ENCODE measurements around the gene RNF40. TPM values are rescaled to one million over a fixed set of nuclear protein-coding genes. Genes with fewer than 3 reads are reported as not detected.

RNF40 gene
- total RNA-seq, 4 donors from 2014 or later: 55.3 to 105 (median 77.8) TPM

DNA sequence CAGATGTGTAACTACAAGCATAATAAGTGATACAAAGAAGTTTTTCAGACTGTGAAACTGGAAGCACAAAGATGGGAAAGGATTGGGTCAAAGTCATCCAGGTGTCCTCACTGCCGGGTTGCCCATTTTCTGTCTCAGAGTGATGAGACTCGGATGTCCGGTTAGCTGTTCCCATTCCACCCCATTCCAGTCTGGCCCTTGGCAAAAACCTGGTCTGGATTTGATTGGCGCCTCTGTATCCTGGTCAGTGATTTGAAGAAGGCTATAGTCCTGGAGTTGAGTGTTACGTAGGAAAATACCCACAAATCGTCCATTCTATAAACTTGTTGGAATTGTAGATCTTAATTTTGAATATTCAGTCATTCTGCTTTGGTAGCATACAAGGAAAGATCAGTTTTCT, 33.8 kb upstream of the RNF40 start:
- H3K9me3 ChIP-seq: no peaks in the 10 kb centered on the region
- peak overlapping the region in 1 of 4 donors; percentile 55 for H3K27ac ChIP-seq
- H3K36me3 ChIP-seq: peaks cover 0 to 65% (median 29%) of the 10 kb centered on the region in 4 donors
- no peak overlapping the region for H3K4me3 ChIP-seq
- DNase-seq: no peak
- intact Hi-C loops (cut with DNase I; ENCODE audit: low total_unique reads): no loop called here
- peaks cover 4 to 38% (median 21%) of the 10 kb centered on the region in 4 donors for H3K4me1 ChIP-seq
- TF ChIP-seq POLR2A (IDR thresholded peaks at IDR 0.05) (no peak), POLR2AphosphoS5 (IDR thresholded peaks at IDR 0.05) (no peak), EP300 (IDR thresholded peaks at IDR 0.05; ENCODE audit: low read depth) (no peak)
- TF ChIP-seq, protein P1, sequence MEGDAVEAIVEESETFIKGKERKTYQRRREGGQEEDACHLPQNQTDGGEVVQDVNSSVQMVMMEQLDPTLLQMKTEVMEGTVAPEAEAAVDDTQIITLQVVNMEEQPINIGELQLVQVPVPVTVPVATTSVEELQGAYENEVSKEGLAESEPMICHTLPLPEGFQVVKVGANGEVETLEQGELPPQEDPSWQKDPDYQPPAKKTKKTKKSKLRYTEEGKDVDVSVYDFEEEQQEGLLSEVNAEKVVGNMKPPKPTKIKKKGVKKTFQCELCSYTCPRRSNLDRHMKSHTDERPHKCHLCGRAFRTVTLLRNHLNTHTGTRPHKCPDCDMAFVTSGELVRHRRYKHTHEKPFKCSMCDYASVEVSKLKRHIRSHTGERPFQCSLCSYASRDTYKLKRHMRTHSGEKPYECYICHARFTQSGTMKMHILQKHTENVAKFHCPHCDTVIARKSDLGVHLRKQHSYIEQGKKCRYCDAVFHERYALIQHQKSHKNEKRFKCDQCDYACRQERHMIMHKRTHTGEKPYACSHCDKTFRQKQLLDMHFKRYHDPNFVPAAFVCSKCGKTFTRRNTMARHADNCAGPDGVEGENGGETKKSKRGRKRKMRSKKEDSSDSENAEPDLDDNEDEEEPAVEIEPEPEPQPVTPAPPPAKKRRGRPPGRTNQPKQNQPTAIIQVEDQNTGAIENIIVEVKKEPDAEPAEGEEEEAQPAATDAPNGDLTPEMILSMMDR (IDR thresholded peaks at IDR 0.05): no peak
- in situ Hi-C loops (cut with MboI; ENCODE audit: low pct_ligation_motif_present in 1 of 4, low pct_unique_long_range_greater_than_20kb in 1 of 4, low sequenced_read_pairs in 3 of 4): no loop called here
- H3K27me3 ChIP-seq: no peaks in the 10 kb centered on the region
- 85 to 90% methylated on average over 3 to 6 of the region's 6 CpGs for WGBS, 2 donors (ENCODE audit: low coverage in 1 of 2)

DNA sequence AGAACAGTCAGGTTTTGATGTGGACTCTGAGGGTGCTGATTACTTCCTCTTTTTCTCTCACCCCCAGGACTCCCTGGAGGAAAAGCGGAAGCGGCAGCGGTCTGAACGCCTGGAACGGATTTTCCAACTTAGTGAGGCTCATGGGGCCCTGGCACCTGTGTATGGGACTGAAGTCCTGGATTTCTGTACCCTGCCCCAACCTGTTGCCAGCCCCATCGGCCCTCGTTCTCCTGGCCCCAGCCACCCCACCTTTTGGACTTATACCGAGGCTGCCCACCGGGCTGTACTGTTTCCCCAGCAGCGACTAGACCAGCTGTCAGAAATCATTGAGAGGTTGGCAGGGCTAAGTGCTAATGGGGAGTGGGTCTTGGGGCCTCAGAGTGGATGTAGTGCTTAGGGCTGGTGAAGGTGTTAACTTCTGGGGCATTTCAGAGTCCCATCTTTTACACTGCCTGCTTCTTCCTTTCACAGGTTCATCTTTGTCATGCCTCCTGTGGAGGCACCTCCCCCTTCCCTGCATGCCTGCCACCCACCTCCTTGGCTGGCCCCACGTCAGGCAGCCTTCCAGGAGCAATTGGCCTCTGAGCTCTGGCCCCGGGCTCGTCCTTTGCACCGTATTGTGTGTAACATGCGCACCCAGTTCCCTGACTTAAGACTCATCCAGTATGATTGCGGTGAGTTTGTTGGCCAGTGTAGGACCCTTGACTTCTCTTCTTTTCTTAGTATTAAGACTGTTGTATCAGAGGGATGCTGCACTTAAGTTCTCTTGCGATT, 33.0 kb upstream of the RNF40 start:
- peak overlapping the region; percentile 23 to 55 (median 42) for H3K27ac ChIP-seq
- H3K4me1 ChIP-seq: peaks cover 4 to 36% (median 21%) of the 10 kb centered on the region in 4 donors
- TF ChIP-seq EP300 (IDR thresholded peaks at IDR 0.05; ENCODE audit: low read depth): no peak
- TF ChIP-seq POLR2AphosphoS5 (IDR thresholded peaks at IDR 0.05): peak in 1 of 3 donors; percentile 16
- no peaks in the 10 kb centered on the region for H3K27me3 ChIP-seq
- intact Hi-C loops (cut with DNase I; ENCODE audit: low total_unique reads): no loop called here
- in situ Hi-C loops (cut with MboI; ENCODE audit: low pct_ligation_motif_present in 1 of 4, low pct_unique_long_range_greater_than_20kb in 1 of 4, low sequenced_read_pairs in 3 of 4): no loop called here
- no peak overlapping the region for H3K4me3 ChIP-seq
- WGBS, 2 donors (ENCODE audit: low coverage in 1 of 2): 59 to 70% methylated on average over 10 to 17 of the region's 17 CpGs
- H3K9me3 ChIP-seq: no peaks in the 10 kb centered on the region
- DNase-seq: peak; percentile 83
- H3K36me3 ChIP-seq: peaks cover 0 to 65% (median 29%) of the 10 kb centered on the region in 4 donors

DNA sequence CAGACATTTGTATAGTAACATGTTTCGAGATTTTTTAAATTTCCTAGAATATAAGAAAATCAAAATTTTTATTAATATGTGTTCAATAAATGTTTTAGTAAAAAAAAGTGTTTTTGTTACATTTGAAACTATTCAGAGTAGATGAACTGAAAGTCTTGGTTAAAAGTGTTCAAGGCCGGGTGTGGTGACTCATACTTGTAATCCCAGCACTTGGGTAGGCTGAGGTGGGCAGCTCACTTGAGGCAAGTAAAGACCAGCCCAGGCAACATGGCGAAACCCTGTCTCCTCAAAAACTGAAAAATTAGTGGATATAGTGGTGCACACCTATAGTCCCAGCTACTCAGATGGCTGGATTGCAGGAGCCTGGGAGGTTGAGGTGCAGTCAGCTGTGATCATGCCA, 30.7 kb upstream of the RNF40 start:
- DNase-seq: no peak
- in situ Hi-C loops (cut with MboI; ENCODE audit: low pct_ligation_motif_present in 1 of 4, low pct_unique_long_range_greater_than_20kb in 1 of 4, low sequenced_read_pairs in 3 of 4): no loop called here
- H3K4me3 ChIP-seq: no peak overlapping the region
- intact Hi-C loops (cut with DNase I; ENCODE audit: low total_unique reads): no loop called here
- no peaks in the 10 kb centered on the region for H3K27me3 ChIP-seq
- H3K4me1 ChIP-seq: peaks cover 0 to 13% (median 2%) of the 10 kb centered on the region in 4 donors
- peaks cover 0 to 77% (median 35%) of the 10 kb centered on the region in 4 donors for H3K36me3 ChIP-seq
- H3K9me3 ChIP-seq: no peaks in the 10 kb centered on the region
- 80 to 88% methylated on average over 2 to 3 of the region's 3 CpGs for WGBS, 2 donors (ENCODE audit: low coverage in 1 of 2)
- TF ChIP-seq POLR2A (IDR thresholded peaks at IDR 0.05) (no peak), EP300 (IDR thresholded peaks at IDR 0.05; ENCODE audit: low read depth) (no peak), POLR2AphosphoS5 (IDR thresholded peaks at IDR 0.05) (no peak)
- TF ChIP-seq, protein P1 (IDR thresholded peaks at IDR 0.05): no peak
- H3K27ac ChIP-seq: no peak overlapping the region

DNA sequence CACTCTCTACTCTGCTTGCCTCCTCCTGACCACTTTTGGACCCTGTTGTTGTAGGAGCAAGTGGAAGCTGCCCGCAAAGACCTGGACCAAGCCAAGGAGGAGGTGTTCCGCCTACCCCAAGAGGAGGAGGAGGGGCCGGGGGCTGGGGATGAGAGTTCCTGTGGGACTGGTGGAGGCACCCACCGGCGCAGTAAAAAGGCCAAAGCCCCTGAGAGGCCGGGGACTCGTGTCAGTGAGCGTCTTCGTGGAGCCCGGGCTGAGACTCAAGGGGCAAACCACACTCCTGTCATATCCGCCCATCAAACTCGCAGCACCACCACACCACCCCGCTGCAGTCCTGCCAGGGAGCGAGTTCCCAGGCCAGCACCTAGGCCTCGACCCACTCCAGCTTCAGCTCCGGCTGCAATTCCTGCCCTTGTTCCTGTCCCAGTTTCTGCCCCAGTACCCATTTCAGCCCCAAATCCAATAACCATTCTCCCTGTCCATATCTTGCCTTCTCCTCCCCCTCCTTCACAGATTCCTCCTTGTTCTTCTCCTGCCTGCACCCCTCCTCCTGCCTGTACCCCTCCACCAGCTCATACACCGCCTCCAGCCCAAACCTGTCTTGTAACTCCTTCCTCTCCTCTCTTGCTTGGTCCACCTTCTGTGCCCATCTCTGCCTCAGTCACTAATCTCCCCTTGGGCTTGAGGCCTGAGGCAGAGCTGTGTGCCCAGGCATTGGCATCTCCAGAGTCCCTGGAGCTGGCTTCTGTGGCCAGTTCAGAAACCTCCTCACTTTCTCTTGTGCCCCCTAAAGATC, 24.9 kb upstream of the RNF40 start:
- WGBS, 2 donors (ENCODE audit: low coverage in 1 of 2): 94 to 95% methylated on average over 13 to 17 of the region's 17 CpGs
- no peaks in the 10 kb centered on the region for H3K27me3 ChIP-seq
- TF ChIP-seq, protein P1 (IDR thresholded peaks at IDR 0.05): no peak
- TF ChIP-seq EP300 (IDR thresholded peaks at IDR 0.05; ENCODE audit: low read depth) (no peak), POLR2AphosphoS5 (IDR thresholded peaks at IDR 0.05) (no peak), POLR2A (IDR thresholded peaks at IDR 0.05) (no peak)
- H3K4me1 ChIP-seq: peaks cover 8 to 30% (median 25%) of the 10 kb centered on the region in 4 donors
- H3K27ac ChIP-seq: no peak overlapping the region
- H3K4me3 ChIP-seq: no peak overlapping the region
- H3K9me3 ChIP-seq: no peaks in the 10 kb centered on the region
- peaks cover 0 to 70% (median 35%) of the 10 kb centered on the region in 4 donors for H3K36me3 ChIP-seq
- DNase-seq: no peak
- in situ Hi-C loops (cut with MboI; ENCODE audit: low pct_ligation_motif_present in 1 of 4, low pct_unique_long_range_greater_than_20kb in 1 of 4, low sequenced_read_pairs in 3 of 4): no loop called here
- intact Hi-C loops (cut with DNase I; ENCODE audit: low total_unique reads): no loop called here

Data from transverse colon (tissue), 4 donors.